Endometrial microvascular endothelial cells (primary cell): ENCODE results near the gene BTRC. TPM values are rescaled to one million over a fixed set of nuclear protein-coding genes. Genes with fewer than 3 reads are reported as not detected.
"Not testable (repeated sequence)": the region's sequence is repeated elsewhere in the genome, so short reads cannot be mapped to it uniquely, and the experiment has no call there.

Experiments used
- in situ Hi-C: cut with HindIII; loops from 2 replicates; pipeline ENCODE4 v1.10.0; 2017; ENCODE audit warnings: low sequenced_read_pairs, low pct_unique_long_range_greater_than_20kb; ENCODE audit errors: inconsistent ontology term
- total RNA-seq: library from RNA; depleted of rRNA; stranded (reverse); fragments of >200 nt; gene quantifications from one replicate; pipeline ENCODE4 v1.2.3, GENCODE V29; 2015; ENCODE audit errors: inconsistent ontology term

The BTRC gene
- total RNA-seq, 1 donor from 2014 or later = 14.5 TPM

- in situ Hi-C loops = no loop called here
These were observed 21.1 kb downstream of the BTRC start for GRCh38 chr10:101375076-101375475.

GRCh38 chr10:101379663-101380352 lies 25.8 kb downstream of the BTRC start:
- in situ Hi-C loops = no loop called here

- in situ Hi-C loops = no loop called here
These were observed 26.5 kb downstream of the BTRC start for GRCh38 chr10:101380353-101381017.

- in situ Hi-C loops = no loop called here
These were observed 32.1 kb downstream of the BTRC start for GRCh38 chr10:101385866-101386658.

- in situ Hi-C loops = no loop called here
These were observed 32.8 kb downstream of the BTRC start for GRCh38 chr10:101386659-101387259.

GRCh38 chr10:101388676-101389276 lies 34.8 kb downstream of the BTRC start:
- in situ Hi-C loops = no loop called here

- in situ Hi-C loops = not testable (repeated sequence)
These were observed 35.6 kb downstream of the BTRC start for GRCh38 chr10:101389532-101389931.

- in situ Hi-C loops = no loop called here
These were observed 36.1 kb downstream of the BTRC start for GRCh38 chr10:101389986-101390531.

- in situ Hi-C loops = no loop called here
These were observed 39.4 kb downstream of the BTRC start for GRCh38 chr10:101393378-101393777.

- in situ Hi-C loops = no loop called here
These were observed 40.7 kb downstream of the BTRC start for GRCh38 chr10:101394524-101395133.

- in situ Hi-C loops = no loop called here
These were observed 43.2 kb downstream of the BTRC start for GRCh38 chr10:101397140-101397539.

- in situ Hi-C loops = no loop called here
These were observed 46.6 kb downstream of the BTRC start for GRCh38 chr10:101400585-101400984.

GRCh38 chr10:101402711-101403110 lies 48.7 kb downstream of the BTRC start:
- in situ Hi-C loops = no loop called here

- in situ Hi-C loops = no loop called here
These were observed 49.2 kb downstream of the BTRC start for GRCh38 chr10:101403161-101403560.

- in situ Hi-C loops = no loop called here
These were observed 51.0 kb downstream of the BTRC start for GRCh38 chr10:101405001-101405400.

GRCh38 chr10:101411598-101411997 lies 57.6 kb downstream of the BTRC start:
- in situ Hi-C loops = no loop called here

GRCh38 chr10:101414034-101414433 lies 60.1 kb downstream of the BTRC start:
- in situ Hi-C loops = no loop called here

GRCh38 chr10:101415884-101416283 lies 61.9 kb downstream of the BTRC start:
- in situ Hi-C loops = no loop called here
